ENCODE results near the gene LPAR3. TPM values are rescaled to one million over a fixed set of nuclear protein-coding genes. Genes with fewer than 3 reads are reported as not detected.
A peak's percentile ranks its signal among the peaks of the same experiment; 100 is the strongest.

LPAR3 gene
- total RNA-seq: 1 to 10 TPM in 1 of 4 donors, under 1 TPM in 2, not detected in 1; 0.40 to 1.4 (median 0.78) TPM

- Histone ChIP-seq H3K27me3 (no peaks in the 10 kb centered on the region), H3K36me3 (no peaks in the 10 kb centered on the region), H3K27ac (no peak within 1 kb of the TSS), H3K4me1 (peaks cover 3 to 10% of the 10 kb centered on the region in 2 donors), H3K9me3 (no peaks in the 10 kb centered on the region), H3K4me3 (replicated peaks in 1 of 3) (peak within 1 kb of the TSS in 1 of 3 donors; percentile 10)
- TF ChIP-seq POLR2A (IDR thresholded peaks at IDR 0.05) (no peak), CTCF (IDR thresholded peaks at IDR 0.05) (no peak)
- 3% methylated on average over 18 to 27 of the region's 93 CpGs for WGBS, 2 donors
- peak; percentile 11 to 13 for DNase-seq
- intact Hi-C loops (cut with DNase I): no loop called here
Measured at GRCh38 chr1:84892705-84893618, at the start of gene LPAR3. TSS of gene LPAR3 (minus strand) at chr1:84893206. CDS start at chr1:84866120, 27,086 bp downstream.

- Histone ChIP-seq H3K9me3 (no peaks in the 10 kb centered on the region), H3K27me3 (no peaks in the 10 kb centered on the region), H3K36me3 (no peaks in the 10 kb centered on the region), H3K27ac (no peak overlapping the region), H3K4me1 (peaks cover 0 to 4% of the 10 kb centered on the region in 2 donors), H3K4me3 (replicated peaks in 1 of 3) (no peak overlapping the region)
- TF ChIP-seq CTCF (IDR thresholded peaks at IDR 0.05) (no peak), POLR2A (IDR thresholded peaks at IDR 0.05) (no peak)
- WGBS, 2 donors: 86 to 96% methylated on average over 1 of the region's 1 CpG
- intact Hi-C loops (cut with DNase I): no loop called here
- DNase-seq: no peak
Measured at GRCh38 chr1:84941843-84942242, 48.8 kb upstream of the LPAR3 start.

- no peaks in the 10 kb centered on the region for H3K36me3 ChIP-seq
- intact Hi-C loops (cut with DNase I): no loop called here
- no peaks in the 10 kb centered on the region for H3K27me3 ChIP-seq
- H3K4me3 ChIP-seq (replicated peaks in 1 of 3): no peak overlapping the region
- H3K27ac ChIP-seq: no peak overlapping the region
- no peaks in the 10 kb centered on the region for H3K4me1 ChIP-seq
- no peaks in the 10 kb centered on the region for H3K9me3 ChIP-seq
- WGBS, 2 donors: 88 to 90% methylated on average over 4 of the region's 4 CpGs
- no peak for TF ChIP-seq POLR2A (IDR thresholded peaks at IDR 0.05)
- TF ChIP-seq CTCF (IDR thresholded peaks at IDR 0.05): no peak
- no peak for DNase-seq
Measured at GRCh38 chr1:84940481-84940880, 47.5 kb upstream of the LPAR3 start.

- 93 to 95% methylated on average over 11 of the region's 11 CpGs for WGBS, 2 donors
- no peaks in the 10 kb centered on the region for H3K27me3 ChIP-seq
- no peak for TF ChIP-seq POLR2A (IDR thresholded peaks at IDR 0.05)
- TF ChIP-seq CTCF (IDR thresholded peaks at IDR 0.05): no peak
- H3K27ac ChIP-seq: no peak overlapping the region
- no peaks in the 10 kb centered on the region for H3K9me3 ChIP-seq
- intact Hi-C loops (cut with DNase I): loop anchor here (10.0 kb wide), 1 partner anchor 155 kb away; no protein-coding TSS in a partner anchor
- H3K4me3 ChIP-seq (replicated peaks in 1 of 3): no peak overlapping the region
- DNase-seq: no peak
- H3K4me1 ChIP-seq: no peaks in the 10 kb centered on the region
- no peaks in the 10 kb centered on the region for H3K36me3 ChIP-seq
Measured at GRCh38 chr1:84939761-84940160, 46.8 kb upstream of the LPAR3 start.

- Histone ChIP-seq H3K4me3 (replicated peaks in 1 of 3) (no peak overlapping the region), H3K4me1 (no peaks in the 10 kb centered on the region), H3K9me3 (no peaks in the 10 kb centered on the region), H3K27me3 (no peaks in the 10 kb centered on the region), H3K36me3 (no peaks in the 10 kb centered on the region), H3K27ac (no peak overlapping the region)
- no peak for DNase-seq
- no peak for TF ChIP-seq CTCF (IDR thresholded peaks at IDR 0.05)
- no peak for TF ChIP-seq POLR2A (IDR thresholded peaks at IDR 0.05)
- intact Hi-C loops (cut with DNase I): loop anchor here (10.0 kb wide), 1 partner anchor 154 kb away; no protein-coding TSS in a partner anchor
- 79 to 88% methylated on average over 8 of the region's 8 CpGs for WGBS, 2 donors
Measured at GRCh38 chr1:84939151-84939550, 46.1 kb upstream of the LPAR3 start.
